Esophagus squamous epithelium (tissue), 5 donors: ENCODE data around the gene BEND5. TPM values are rescaled to one million over a fixed set of nuclear protein-coding genes. Genes with fewer than 3 reads are reported as not detected.

ENCODE experiments used
- DNase-seq: peaks from one replicate; lab custom pipeline; 2025; lab: John Stamatoyannopoulos, UW
- H3K27ac ChIP-seq, 4 donors: fragments of 200-600 bp; sonication (generic); one replicate each; pipeline ENCODE4 v1.5.1; 2016 to 2019; ENCODE audit warnings: mild to moderate bottlenecking in 1 of 4
- H3K27me3 ChIP-seq, 4 donors: fragments of 200-600 bp; sonication (generic); 1 replicate in 3 of 4; 2 replicates in 1 of 4; pipeline versions ENCODE4 v1.5.1 to v1.6.0; 2017 to 2021; ENCODE audit warnings: antibody characterized with exemption in 1 of 4
- H3K36me3 ChIP-seq, 3 donors: fragments of 200-600 bp; sonication (generic); one replicate each; pipeline ENCODE4 v1.5.1; 2016 to 2019
- H3K4me1 ChIP-seq, 3 donors: fragments of 200-600 bp; sonication (generic); one replicate each; pipeline ENCODE4 v1.5.1; 2017 to 2019
- H3K4me3 ChIP-seq, 4 donors: fragments of 200-600 bp; sonication (generic); 1 replicate in 3 of 4; 2 replicates in 1 of 4; pipeline ENCODE4 v1.5.1; 2016 to 2019; ENCODE audit warnings: mild to moderate bottlenecking in 2 of 4, moderate library complexity in 1 of 4
- H3K9me3 ChIP-seq, 3 donors: fragments of 200-600 bp; sonication (generic); one replicate each; pipeline ENCODE4 v1.5.1; 2016 to 2019
- POLR2A ChIP-seq, 4 donors: fragments of 450-650 bp; IDR thresholded peaks; one replicate each; pipeline ENCODE4 v1.6.1; 2017; ENCODE audit warnings: antibody characterized with exemption in 4 of 4, mild to moderate bottlenecking in 4 of 4, moderate library complexity in 3 of 4
- WGBS, 2 donors: methylation state at CpG; one replicate each; pipeline ENCODE4 v1.1.5; 2018; 5-methylcytosine and 5-hydroxymethylcytosine counted together
- intact Hi-C: fragments of 100-400 bp; cut with DNase I; formaldehyde crosslinking; loops from one replicate; pipeline ENCODE4 v1.15.0; 2022
- total RNA-seq, 4 donors: library from RNA; depleted of rRNA; stranded (reverse); fragments of >200 nt; gene quantifications; one replicate each; pipeline ENCODE4 v1.1.0, GENCODE V29; 2016
- TF ChIP-seq, protein P1 (sequence below), 6 experiments: fragments of 450-650 bp in 4 of 6; fragments of 200-600 bp in 2 of 6; sonication (generic) in 2 of 6; IDR thresholded peaks; one replicate each; pipeline ENCODE4 v1.5.1; 2016 to 2019; ENCODE audit warnings: antibody characterized with exemption in 6 of 6, mild to moderate bottlenecking in 4 of 6, moderate library complexity in 4 of 6
- donor health status: DM: yes; HTN: yes; CAD: no.

Gene BEND5
- total RNA-seq, 4 donors from 2014 or later: 1.8 to 2.3 TPM; not detected in 2

GRCh38 chr1:48777219-48777895 lies 666 bp upstream of the BEND5 start:
- WGBS, 2 donors: 8 to 11% methylated on average over 16 of the region's 17 CpGs
- Histone ChIP-seq H3K9me3 (no peaks in the 10 kb centered on the region), H3K36me3 (no peaks in the 10 kb centered on the region), H3K27me3 (peaks cover 0 to 31% (median 0%) of the 10 kb centered on the region in 4 donors), H3K4me3 (peak overlapping the region; percentile 45 to 73 (median 61)), H3K4me1 (peaks cover 7 to 49% (median 11%) of the 10 kb centered on the region in 3 donors), H3K27ac (peak overlapping the region in 1 of 4 donors; percentile 81)
- intact Hi-C loops: no loop called here
- TF ChIP-seq, protein P1, sequence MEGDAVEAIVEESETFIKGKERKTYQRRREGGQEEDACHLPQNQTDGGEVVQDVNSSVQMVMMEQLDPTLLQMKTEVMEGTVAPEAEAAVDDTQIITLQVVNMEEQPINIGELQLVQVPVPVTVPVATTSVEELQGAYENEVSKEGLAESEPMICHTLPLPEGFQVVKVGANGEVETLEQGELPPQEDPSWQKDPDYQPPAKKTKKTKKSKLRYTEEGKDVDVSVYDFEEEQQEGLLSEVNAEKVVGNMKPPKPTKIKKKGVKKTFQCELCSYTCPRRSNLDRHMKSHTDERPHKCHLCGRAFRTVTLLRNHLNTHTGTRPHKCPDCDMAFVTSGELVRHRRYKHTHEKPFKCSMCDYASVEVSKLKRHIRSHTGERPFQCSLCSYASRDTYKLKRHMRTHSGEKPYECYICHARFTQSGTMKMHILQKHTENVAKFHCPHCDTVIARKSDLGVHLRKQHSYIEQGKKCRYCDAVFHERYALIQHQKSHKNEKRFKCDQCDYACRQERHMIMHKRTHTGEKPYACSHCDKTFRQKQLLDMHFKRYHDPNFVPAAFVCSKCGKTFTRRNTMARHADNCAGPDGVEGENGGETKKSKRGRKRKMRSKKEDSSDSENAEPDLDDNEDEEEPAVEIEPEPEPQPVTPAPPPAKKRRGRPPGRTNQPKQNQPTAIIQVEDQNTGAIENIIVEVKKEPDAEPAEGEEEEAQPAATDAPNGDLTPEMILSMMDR (IDR thresholded peaks at IDR 0.05): no peak
- TF ChIP-seq POLR2A (IDR thresholded peaks at IDR 0.05): no peak
- DNase-seq: no peak

- WGBS, 2 donors: 13 to 45% methylated on average over 7 of the region's 7 CpGs
- no peaks in the 10 kb centered on the region for H3K9me3 ChIP-seq
- no peak for DNase-seq
- peaks cover 0 to 25% (median 0%) of the 10 kb centered on the region in 4 donors for H3K27me3 ChIP-seq
- intact Hi-C loops: no loop called here
- H3K27ac ChIP-seq: peak overlapping the region; percentile 51 to 88 (median 68)
- peaks cover 11 to 63% (median 11%) of the 10 kb centered on the region in 3 donors for H3K4me1 ChIP-seq
- H3K4me3 ChIP-seq: peak overlapping the region; percentile 45 to 73 (median 61)
- H3K36me3 ChIP-seq: no peaks in the 10 kb centered on the region
- TF ChIP-seq, protein P1 (IDR thresholded peaks at IDR 0.05): no peak
- TF ChIP-seq POLR2A (IDR thresholded peaks at IDR 0.05): no peak
Measured at GRCh38 chr1:48775831-48776392, 779 bp downstream of the BEND5 start.

DNA sequence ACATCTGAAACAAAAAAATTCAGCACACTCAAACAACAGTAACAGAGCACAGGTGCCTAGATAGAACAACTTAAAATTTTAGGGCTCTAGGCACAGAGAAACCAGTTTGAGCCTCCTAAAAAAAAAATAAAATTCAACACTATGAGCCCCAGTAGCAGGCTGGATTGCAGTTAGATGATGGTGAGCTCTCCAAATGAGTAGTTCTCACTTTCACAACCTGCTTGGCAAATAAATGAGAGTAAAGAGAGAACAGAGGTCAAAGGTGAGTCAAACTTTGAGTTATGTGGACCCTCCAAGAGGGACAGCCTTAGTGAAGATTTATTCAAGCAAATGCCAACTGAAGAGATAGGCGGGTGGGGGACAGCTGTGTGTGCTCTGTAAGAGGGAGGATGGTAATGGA lies 3.6 kb downstream of the BEND5 start:
- no peak overlapping the region for H3K27ac ChIP-seq
- WGBS, 2 donors: 73 to 96% methylated on average over 1 of the region's 1 CpG

DNA sequence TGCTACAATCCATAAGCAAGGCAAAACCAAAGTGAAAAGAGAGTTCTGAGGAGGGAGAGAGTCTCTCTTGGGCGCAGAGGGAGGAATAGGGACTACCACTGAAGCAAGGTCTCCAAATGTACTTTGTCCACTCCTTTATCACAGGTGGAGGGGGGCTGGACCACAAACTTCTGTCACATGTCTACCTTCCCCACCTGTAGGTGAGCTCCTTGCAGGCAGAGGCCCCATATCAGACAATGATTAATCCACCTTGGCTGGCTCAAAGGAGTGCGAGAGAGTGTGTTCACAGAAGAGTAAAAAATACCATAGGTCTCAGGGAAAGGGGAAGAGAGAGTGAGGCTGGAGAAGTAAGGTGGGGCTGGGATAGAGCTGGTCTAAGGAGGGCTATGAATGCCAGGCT lies 4.5 kb downstream of the BEND5 start:
- peaks cover 0 to 18% (median 0%) of the 10 kb centered on the region in 4 donors for H3K27me3 ChIP-seq
- intact Hi-C loops: no loop called here
- whole genome bisulfite sequencing, 2 donors: 73 to 81% methylated on average over 2 of the region's 2 CpGs
- no peak overlapping the region for H3K27ac ChIP-seq
- H3K9me3 ChIP-seq: no peaks in the 10 kb centered on the region
- no peak for TF ChIP-seq POLR2A (IDR thresholded peaks at IDR 0.05)
- TF ChIP-seq, protein P1 (IDR thresholded peaks at IDR 0.05): no peak
- no peak for DNase-seq
- peaks cover 5 to 61% (median 8%) of the 10 kb centered on the region in 3 donors for H3K4me1 ChIP-seq
- H3K36me3 ChIP-seq: no peaks in the 10 kb centered on the region
- no peak overlapping the region for H3K4me3 ChIP-seq

More for the DNA sequence above, 3.6 kb downstream of the BEND5 start:
- intact Hi-C loops: no loop called here
- H3K27me3 ChIP-seq: peaks cover 0 to 25% (median 0%) of the 10 kb centered on the region in 4 donors
- no peaks in the 10 kb centered on the region for H3K9me3 ChIP-seq
- TF ChIP-seq, protein P1 (IDR thresholded peaks at IDR 0.05): no peak
- TF ChIP-seq POLR2A (IDR thresholded peaks at IDR 0.05): no peak
- no peak for DNase-seq
- H3K4me1 ChIP-seq: peaks cover 11 to 68% (median 14%) of the 10 kb centered on the region in 3 donors
- no peaks in the 10 kb centered on the region for H3K36me3 ChIP-seq
- H3K4me3 ChIP-seq: no peak overlapping the region

GRCh38 chr1:48771561-48771960 lies 5.1 kb downstream of the BEND5 start:
- no peaks in the 10 kb centered on the region for H3K36me3 ChIP-seq
- peaks cover 0 to 12% (median 0%) of the 10 kb centered on the region in 4 donors for H3K27me3 ChIP-seq
- H3K4me3 ChIP-seq: no peak overlapping the region
- intact Hi-C loops: no loop called here
- TF ChIP-seq, protein P1 (IDR thresholded peaks at IDR 0.05): no peak
- TF ChIP-seq POLR2A (IDR thresholded peaks at IDR 0.05): no peak
- DNase-seq: no peak
- no peaks in the 10 kb centered on the region for H3K9me3 ChIP-seq
- WGBS, 2 donors: 44 to 62% methylated on average over 2 of the region's 2 CpGs
- peaks cover 5 to 55% (median 7%) of the 10 kb centered on the region in 3 donors for H3K4me1 ChIP-seq
- H3K27ac ChIP-seq: no peak overlapping the region
